Heart left ventricle (tissue), 16 donors: ENCODE measurements around the gene TGM1. TPM values are rescaled to one million over a fixed set of nuclear protein-coding genes. Genes with fewer than 3 reads are reported as not detected.

Source experiments
- ATAC-seq, 4 donors: fragments of 200-7000 bp; cut with Tn5 transposase; one replicate each; pipeline ENCODE4 v1.9.1; 2020 to 2022; ENCODE audit warnings: moderate library complexity in 4 of 4, mild to moderate bottlenecking in 3 of 4, moderate number of reproducible peaks in 1 of 4
- DNase-seq, 5 donors: peaks; one replicate each; pipeline ENCODE4 v3.0.0-alpha.2; 2020
- H3K27ac ChIP-seq, 12 donors: fragments of 200-600 bp; sonication (generic) in 4 of 12; one replicate each; pipeline versions ENCODE4 v1.5.0 to v1.8.0; 2016 to 2022; ENCODE audit warnings: mild to moderate bottlenecking in 2 of 12
- H3K27me3 ChIP-seq, 9 donors: fragments of 200-600 bp; sonication (generic) in 2 of 9; one replicate each; pipeline versions ENCODE4 v1.5.1 to v1.8.0; 2016 to 2022; ENCODE audit warnings: mild to moderate bottlenecking in 3 of 9
- H3K36me3 ChIP-seq, 9 donors: fragments of 200-600 bp; sonication (generic) in 2 of 9; one replicate each; pipeline versions ENCODE4 v1.5.0 to v1.8.0; 2018 to 2022; ENCODE audit warnings: mild to moderate bottlenecking in 2 of 9
- H3K4me1 ChIP-seq, 12 donors: fragments of 200-600 bp; sonication (generic) in 4 of 12; one replicate each; pipeline versions ENCODE4 v1.5.0 to v1.8.0; 2016 to 2022; ENCODE audit warnings: mild to moderate bottlenecking in 3 of 12
- H3K4me3 ChIP-seq, 12 donors: fragments of 200-600 bp; sonication (generic) in 4 of 12; one replicate each; pipeline versions ENCODE4 v1.5.0 to v1.8.0; 2017 to 2022; ENCODE audit warnings: mild to moderate bottlenecking in 9 of 12, moderate library complexity in 4 of 12
- H3K9me3 ChIP-seq, 12 donors: fragments of 200-600 bp; sonication (generic) in 4 of 12; one replicate each; pipeline versions ENCODE4 v1.5.0 to v1.8.0; 2016 to 2022; ENCODE audit warnings: mild to moderate bottlenecking in 1 of 12
- POLR2A ChIP-seq, 2 donors: fragments of 450-650 bp; IDR thresholded peaks; one replicate each; pipeline ENCODE4 v1.6.1; 2017; ENCODE audit warnings: antibody characterized with exemption in 2 of 2, mild to moderate bottlenecking in 2 of 2, moderate library complexity in 2 of 2
- WGBS, 4 donors: extraction: QIAGEN DNeasy Blood & Tissue Kit in 2 of 4; methylation state at CpG; one replicate each; pipeline versions ENCODE4 v1.1.5 to v1.1.7; 2013 to 2018; 5-methylcytosine and 5-hydroxymethylcytosine counted together
- intact Hi-C, 10 donors: fragments of 100-400 bp; cut with DNase I; formaldehyde crosslinking; loops; one replicate each; pipeline versions ENCODE4 v1.11.1 to v1.14.2; 2022
- polyA plus RNA-seq, 2 donors: library from polyadenylated mRNA; stranded (reverse); fragments of 200-250 nt; gene quantifications; one replicate each; pipeline ENCODE4 v1.2.3, GENCODE V29; 2013
- total RNA-seq, 9 donors: library from RNA; depleted of rRNA in 2 of 9; stranded (reverse); fragments of >200 nt in 2 of 9; fragmentation: NEBNext Ultra II Directional in 3 of 9; extraction: Animal tissue kit (Norgen Biotek cat#: 25700) in 3 of 9; gene quantifications; one replicate each; pipeline versions ENCODE4 v1.1.0 to v1.2.4, GENCODE V29; 2016 to 2023
- TF ChIP-seq, protein P1 (sequence below), 12 donors: fragments of 200-600 bp; sonication (generic) in 4 of 12; IDR thresholded peaks; one replicate each; pipeline versions ENCODE4 v1.5.0 to v1.8.0; 2018 to 2022; ENCODE audit warnings: antibody characterized with exemption in 12 of 12, mild to moderate bottlenecking in 5 of 12
- donor health status: ischemic (EF 13 %, LVEDD 7.1; RV severe dilation, severe dysfunction).
- donor health status: healthy with polysubstance abuse.
- donor health status: DM: no; HTN: yes; CAD: no.
- donor health status: DM: no; HTN: no; CAD: no.
- donor health status: ischemic (EF 25% LVEDD 6.9; RV normal size, moderate dysfunction).
- donor health status: ischemic (EF 25% LVEDD 5.7; RV mildly dilated, moderate dysfunction).
- donor health status: healthy.
- donor health status: DM: yes; HTN: yes; CAD: no.
- donor health status: ischemic (EF 35%, LVEDD 5.7; RV mildly dilated, moderate dysfunction).
- donor health status: nonischemic (EF 11% LVEDD 7.7; RV severe dilation, severe dysfunction).
- donor health status: DM: yes; HTN: yes; CAD: no.
- donor health status: PGD.
- donor health status: ischemic (EF 29% LVEDD 5.4; RV normal size, mild dysfunction).
- donor health status: nonischemic (EF 23%, LVEDD 6.1; RV moderate dilation, normal function).

Gene TGM1
- total and polyA plus RNA-seq, 11 donors = 0.52 to 38.9 (median 0.98) TPM; not detected in 3

DNA sequence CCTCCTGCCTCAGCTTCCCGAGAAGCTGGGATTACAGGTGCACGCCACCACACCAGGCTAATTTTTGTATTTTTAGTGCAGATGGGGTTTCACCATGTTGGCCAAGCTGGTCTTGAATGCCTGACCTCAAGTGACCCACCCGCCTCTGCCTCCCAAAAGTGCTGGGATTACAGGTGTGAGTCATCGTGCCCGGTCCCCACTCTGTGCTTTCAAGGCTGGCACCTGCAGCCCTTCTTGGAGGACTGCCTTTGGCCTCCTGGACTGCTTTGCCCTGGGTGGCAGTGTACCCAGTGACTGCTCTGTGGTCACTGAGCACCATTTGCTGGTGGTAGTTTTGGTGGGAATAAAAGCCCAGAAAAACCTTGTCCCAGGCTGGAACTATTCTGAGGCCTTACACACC lies 24.0 kb upstream of the TGM1 start:
- Histone ChIP-seq H3K27me3 (no peaks in the 10 kb centered on the region), H3K27ac (no peak overlapping the region), H3K4me3 (no peak overlapping the region), H3K4me1 (peaks cover 0 to 9% (median 0%) of the 10 kb centered on the region in 12 donors), H3K9me3 (no peaks in the 10 kb centered on the region), H3K36me3 (peaks cover 0 to 29% (median 26%) of the 10 kb centered on the region in 9 donors)
- WGBS, 4 donors = 91 to 96% (median 95%) methylated on average over 4 to 5 of the region's 5 CpGs
- no peak for ATAC-seq
- intact Hi-C loops = no loop called here
- TF ChIP-seq POLR2A (IDR thresholded peaks at IDR 0.05) = no peak
- TF ChIP-seq, protein P1, sequence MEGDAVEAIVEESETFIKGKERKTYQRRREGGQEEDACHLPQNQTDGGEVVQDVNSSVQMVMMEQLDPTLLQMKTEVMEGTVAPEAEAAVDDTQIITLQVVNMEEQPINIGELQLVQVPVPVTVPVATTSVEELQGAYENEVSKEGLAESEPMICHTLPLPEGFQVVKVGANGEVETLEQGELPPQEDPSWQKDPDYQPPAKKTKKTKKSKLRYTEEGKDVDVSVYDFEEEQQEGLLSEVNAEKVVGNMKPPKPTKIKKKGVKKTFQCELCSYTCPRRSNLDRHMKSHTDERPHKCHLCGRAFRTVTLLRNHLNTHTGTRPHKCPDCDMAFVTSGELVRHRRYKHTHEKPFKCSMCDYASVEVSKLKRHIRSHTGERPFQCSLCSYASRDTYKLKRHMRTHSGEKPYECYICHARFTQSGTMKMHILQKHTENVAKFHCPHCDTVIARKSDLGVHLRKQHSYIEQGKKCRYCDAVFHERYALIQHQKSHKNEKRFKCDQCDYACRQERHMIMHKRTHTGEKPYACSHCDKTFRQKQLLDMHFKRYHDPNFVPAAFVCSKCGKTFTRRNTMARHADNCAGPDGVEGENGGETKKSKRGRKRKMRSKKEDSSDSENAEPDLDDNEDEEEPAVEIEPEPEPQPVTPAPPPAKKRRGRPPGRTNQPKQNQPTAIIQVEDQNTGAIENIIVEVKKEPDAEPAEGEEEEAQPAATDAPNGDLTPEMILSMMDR (IDR thresholded peaks at IDR 0.05) = no peak
- DNase-seq = no peak

DNA sequence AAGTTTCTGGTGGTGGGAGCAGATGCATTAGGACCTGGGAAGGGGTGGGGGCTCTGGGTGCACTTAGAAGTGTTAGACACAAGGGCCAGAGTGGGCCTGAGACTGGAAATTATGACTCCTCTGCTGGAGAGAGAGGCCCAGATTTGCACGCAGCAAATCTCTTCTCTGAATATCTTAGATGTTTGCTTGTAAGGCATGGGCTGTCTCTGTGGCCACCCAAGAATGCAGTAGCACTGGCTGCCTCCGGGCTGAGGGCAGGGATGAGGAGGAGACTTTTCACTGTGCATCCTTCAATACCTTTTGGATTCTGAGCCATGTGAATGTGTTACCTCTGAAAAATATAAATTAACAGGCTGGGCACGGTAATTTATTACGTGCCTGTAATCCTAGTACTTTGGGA lies 22.4 kb upstream of the TGM1 start:
- Histone ChIP-seq H3K4me3 (no peak overlapping the region), H3K36me3 (peaks cover 0 to 13% (median 10%) of the 10 kb centered on the region in 9 donors), H3K9me3 (no peaks in the 10 kb centered on the region), H3K4me1 (peaks cover 0 to 26% (median 2%) of the 10 kb centered on the region in 12 donors), H3K27me3 (no peaks in the 10 kb centered on the region), H3K27ac (no peak overlapping the region)
- DNase-seq (no peak), ATAC-seq (no peak)
- intact Hi-C loops = no loop called here
- TF ChIP-seq, protein P1 (IDR thresholded peaks at IDR 0.05) = no peak
- no peak for TF ChIP-seq POLR2A (IDR thresholded peaks at IDR 0.05)
- WGBS, 4 donors = 81 to 89% (median 83%) methylated on average over 4 of the region's 4 CpGs

DNA sequence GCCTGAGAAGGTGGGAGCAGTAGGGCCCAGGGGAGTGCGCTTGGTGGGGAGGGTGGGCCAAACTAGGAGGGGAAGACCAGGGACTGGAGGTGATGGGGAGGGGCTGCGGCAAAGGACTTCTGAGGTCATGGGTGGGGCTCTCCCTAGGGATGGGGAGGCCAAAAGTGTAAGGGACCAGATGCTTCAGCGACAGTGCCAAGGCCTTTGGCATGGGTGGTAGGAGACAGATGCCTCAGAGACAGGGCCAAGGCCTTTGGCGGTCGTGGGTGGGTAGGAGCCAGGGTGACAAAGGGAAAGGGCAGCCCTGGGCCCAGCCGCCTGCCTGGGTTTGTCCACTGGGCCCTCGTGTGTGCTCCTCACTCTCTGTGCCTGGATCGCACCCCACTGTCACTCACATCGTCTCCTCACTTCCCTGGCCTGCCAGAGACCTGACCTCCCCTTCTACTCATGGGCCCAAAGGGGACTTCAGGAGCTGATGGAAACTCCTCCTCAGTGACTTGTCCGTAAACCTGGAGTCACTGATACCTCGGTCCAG lies 21.6 kb upstream of the TGM1 start:
- Histone ChIP-seq H3K4me1 (peaks cover 0 to 34% (median 5%) of the 10 kb centered on the region in 12 donors), H3K27ac (no peak overlapping the region), H3K27me3 (no peaks in the 10 kb centered on the region), H3K36me3 (peaks cover 0 to 5% (median 2%) of the 10 kb centered on the region in 9 donors), H3K4me3 (no peak overlapping the region), H3K9me3 (no peaks in the 10 kb centered on the region)
- DNase-seq (no peak), ATAC-seq (no peak)
- intact Hi-C loops = no loop called here
- TF ChIP-seq POLR2A (IDR thresholded peaks at IDR 0.05) = no peak
- TF ChIP-seq, protein P1 (IDR thresholded peaks at IDR 0.05) = no peak
- WGBS, 4 donors = 70 to 77% (median 72%) methylated on average over 11 of the region's 11 CpGs

DNA sequence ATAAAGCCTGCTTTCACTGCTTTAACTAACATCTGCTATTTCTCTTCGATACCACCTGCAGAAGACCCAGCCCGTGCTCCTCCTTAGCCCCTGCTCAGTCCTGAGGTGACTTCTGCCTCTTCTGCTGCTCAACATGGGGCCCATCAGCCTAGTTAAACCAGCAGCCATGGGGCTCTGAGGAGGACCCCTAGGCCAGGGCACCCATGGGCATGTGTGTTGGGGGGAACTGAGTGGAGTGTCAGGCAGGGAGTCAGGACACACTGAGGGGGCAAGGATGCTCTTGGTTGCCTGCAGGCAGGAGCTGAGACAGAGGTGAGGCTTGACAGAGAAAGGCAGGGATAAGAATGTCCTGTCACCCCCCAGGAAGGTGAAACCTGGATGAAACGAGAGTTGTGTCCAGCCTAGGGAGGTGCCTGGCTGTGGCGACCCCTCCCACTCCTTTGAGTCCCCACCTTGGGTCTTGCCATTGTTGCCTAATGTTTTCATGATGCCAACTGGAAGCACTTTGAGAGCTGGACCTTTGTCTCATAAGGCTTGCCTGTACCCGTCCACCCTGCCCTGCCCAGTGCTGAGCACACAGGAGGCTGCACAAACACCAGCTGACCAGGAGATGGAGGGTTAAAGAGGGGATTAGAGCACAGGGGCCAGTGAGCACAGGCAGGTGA lies 21.0 kb upstream of the TGM1 start:
- no peak overlapping the region for H3K4me3 ChIP-seq
- no peak overlapping the region for H3K27ac ChIP-seq
- ATAC-seq (no peak), DNase-seq (no peak)
- no peaks in the 10 kb centered on the region for H3K9me3 ChIP-seq
- peaks cover 0 to 40% (median 8%) of the 10 kb centered on the region in 12 donors for H3K4me1 ChIP-seq
- H3K36me3 ChIP-seq = no peaks in the 10 kb centered on the region
- TF ChIP-seq POLR2A (IDR thresholded peaks at IDR 0.05) = no peak
- TF ChIP-seq, protein P1 (IDR thresholded peaks at IDR 0.05) = no peak
- intact Hi-C loops = no loop called here
- WGBS, 4 donors = 91 to 94% (median 92%) methylated on average over 5 of the region's 5 CpGs
- H3K27me3 ChIP-seq = no peaks in the 10 kb centered on the region
